Ascending aorta (tissue), 2 donors: Measurements from ENCODE around the gene NBEA. TPM values are rescaled to one million over a fixed set of nuclear protein-coding genes. Genes with fewer than 3 reads are reported as not detected.
"Not testable (repeated sequence)": the region's sequence is repeated elsewhere in the genome, so short reads cannot be mapped to it uniquely, and the experiment has no call there.

ENCODE experiments used
- DNase-seq, 2 donors: peaks; one replicate each; pipeline ENCODE4 v3.0.0-alpha.2; 2019; ENCODE audit warnings: low spot score in 2 of 2
- H3K27ac ChIP-seq, 2 donors: fragments of 200-600 bp; sonication (generic); one replicate each; pipeline ENCODE4 v1.5.1; 2016 to 2017; ENCODE audit warnings: mild to moderate bottlenecking in 1 of 2
- H3K27me3 ChIP-seq: fragments of 200-600 bp; sonication (generic); one replicate; pipeline ENCODE4 v1.5.1; 2017
- H3K36me3 ChIP-seq, 2 donors: fragments of 200-600 bp; sonication (generic); one replicate each; pipeline ENCODE4 v1.5.1; 2016
- H3K4me1 ChIP-seq, 2 donors: fragments of 200-600 bp; sonication (generic); one replicate each; pipeline ENCODE4 v1.5.1; 2016 to 2017; ENCODE audit warnings: mild to moderate bottlenecking in 1 of 2
- H3K4me3 ChIP-seq, 2 donors: fragments of 200-600 bp; sonication (generic); one replicate each; pipeline ENCODE4 v1.5.1; 2016 to 2017; ENCODE audit warnings: mild to moderate bottlenecking in 1 of 2
- H3K9me3 ChIP-seq, 2 donors: fragments of 200-600 bp; sonication (generic); one replicate each; pipeline ENCODE4 v1.5.1; 2016
- CTCF ChIP-seq, 3 experiments: fragments of 200-600 bp in 2 of 3; fragments of 450-650 bp in 1 of 3; sonication (generic) in 2 of 3; IDR thresholded peaks; one replicate each; pipeline ENCODE4 v1.5.1; 2016 to 2019; ENCODE audit warnings: antibody characterized with exemption in 3 of 3, mild to moderate bottlenecking in 1 of 3, moderate library complexity in 1 of 3
- intact Hi-C: fragments of 100-400 bp; cut with DNase I; formaldehyde crosslinking; loops from one replicate; pipeline ENCODE4 v1.15.1; 2023
- total RNA-seq: library from RNA; depleted of rRNA; stranded (reverse); fragments of >200 nt; gene quantifications from one replicate; pipeline ENCODE4 v1.1.0, GENCODE V29; 2016

Gene NBEA
- total RNA-seq, 1 donor from 2014 or later = 1.6 TPM

GRCh38 chr13:35669321-35669720 lies 727.3 kb downstream of the NBEA start:
- Histone ChIP-seq H3K27ac (no peak overlapping the region), H3K4me3 (no peak overlapping the region), H3K27me3 (no peaks in the 10 kb centered on the region), H3K4me1 (no peaks in the 10 kb centered on the region), H3K36me3 (no peaks in the 10 kb centered on the region), H3K9me3 (no peaks in the 10 kb centered on the region)
- no peak for TF ChIP-seq CTCF (IDR thresholded peaks at IDR 0.05)
- intact Hi-C loops = no loop called here
- no peak for DNase-seq

GRCh38 chr13:35672611-35673010 lies 730.5 kb downstream of the NBEA start:
- Histone ChIP-seq H3K27me3 (no peaks in the 10 kb centered on the region), H3K27ac (no peak overlapping the region), H3K36me3 (no peaks in the 10 kb centered on the region), H3K9me3 (no peaks in the 10 kb centered on the region), H3K4me3 (no peak overlapping the region), H3K4me1 (no peaks in the 10 kb centered on the region)
- TF ChIP-seq CTCF (IDR thresholded peaks at IDR 0.05) = no peak
- intact Hi-C loops = no loop called here
- no peak for DNase-seq

GRCh38 chr13:35675651-35676050 lies 733.6 kb downstream of the NBEA start:
- Histone ChIP-seq H3K4me1 (no peaks in the 10 kb centered on the region), H3K9me3 (no peaks in the 10 kb centered on the region), H3K36me3 (no peaks in the 10 kb centered on the region), H3K4me3 (no peak overlapping the region), H3K27me3 (no peaks in the 10 kb centered on the region), H3K27ac (no peak overlapping the region)
- intact Hi-C loops = no loop called here
- no peak for TF ChIP-seq CTCF (IDR thresholded peaks at IDR 0.05)
- no peak for DNase-seq

GRCh38 chr13:35677863-35678262 lies 735.8 kb downstream of the NBEA start:
- H3K9me3 ChIP-seq, H3K27ac ChIP-seq, H3K4me3 ChIP-seq, H3K36me3 ChIP-seq, intact Hi-C loops, DNase-seq, H3K27me3 ChIP-seq, H3K4me1 ChIP-seq: not testable (repeated sequence)

GRCh38 chr13:35681685-35682084 lies 739.6 kb downstream of the NBEA start:
- intact Hi-C loops = no loop called here
- no peak overlapping the region for H3K4me3 ChIP-seq
- no peaks in the 10 kb centered on the region for H3K36me3 ChIP-seq
- H3K27me3 ChIP-seq = no peaks in the 10 kb centered on the region
- no peak overlapping the region for H3K27ac ChIP-seq
- no peaks in the 10 kb centered on the region for H3K9me3 ChIP-seq
- TF ChIP-seq CTCF (IDR thresholded peaks at IDR 0.05) = no peak
- no peak for DNase-seq
- H3K4me1 ChIP-seq = no peaks in the 10 kb centered on the region

GRCh38 chr13:35684432-35684831 lies 742.4 kb downstream of the NBEA start:
- no peak for TF ChIP-seq CTCF (IDR thresholded peaks at IDR 0.05)
- DNase-seq = no peak
- Histone ChIP-seq H3K27me3 (no peaks in the 10 kb centered on the region), H3K9me3 (no peaks in the 10 kb centered on the region), H3K4me3 (no peak overlapping the region), H3K27ac (no peak overlapping the region), H3K4me1 (no peaks in the 10 kb centered on the region), H3K36me3 (no peaks in the 10 kb centered on the region)
- intact Hi-C loops = no loop called here
